ENCODE results near the gene XPR1.

The XPR1 gene

GRCh38 chr1:180919183-180919700 is 287.4 kb downstream of the XPR1 start:
- no peak for DNase-seq

GRCh38 chr1:180920193-180920592 is 288.4 kb downstream of the XPR1 start:
- no peak for DNase-seq

GRCh38 chr1:180920702-180921101 is 288.9 kb downstream of the XPR1 start:
- DNase-seq: peak; percentile 19

GRCh38 chr1:180921386-180921785 is 289.6 kb downstream of the XPR1 start:
- DNase-seq: no peak

GRCh38 chr1:180921891-180922630 is 290.2 kb downstream of the XPR1 start:
- DNase-seq: no peak

GRCh38 chr1:180922631-180923015 is 290.8 kb downstream of the XPR1 start:
- no peak for DNase-seq

- peak; percentile 58 for DNase-seq
Observed at GRCh38 chr1:180923021-180923841, 291.4 kb downstream of the XPR1 start.

GRCh38 chr1:180923887-180924286 is 292.1 kb downstream of the XPR1 start:
- DNase-seq: peak; percentile 76

- no peak for DNase-seq
Observed at GRCh38 chr1:180924939-180925338, 293.1 kb downstream of the XPR1 start.

- no peak for DNase-seq
Observed at GRCh38 chr1:180925471-180926051, 293.7 kb downstream of the XPR1 start.

GRCh38 chr1:180926164-180926981 is 294.6 kb downstream of the XPR1 start:
- peak; percentile 89 for DNase-seq

GRCh38 chr1:180927348-180927747 is 295.5 kb downstream of the XPR1 start:
- DNase-seq: no peak

- no peak for DNase-seq
Observed at GRCh38 chr1:180927841-180928240, 296.0 kb downstream of the XPR1 start.

- no peak for DNase-seq
Observed at GRCh38 chr1:180928331-180929230, 296.8 kb downstream of the XPR1 start.

GRCh38 chr1:180929389-180929788 is 297.6 kb downstream of the XPR1 start:
- no peak for DNase-seq

GRCh38 chr1:180930687-180931086 is 298.9 kb downstream of the XPR1 start:
- DNase-seq: no peak

GRCh38 chr1:180931529-180931928 is 299.7 kb downstream of the XPR1 start:
- no peak for DNase-seq

- DNase-seq: no peak
Observed at GRCh38 chr1:180932378-180932777, 300.6 kb downstream of the XPR1 start.

- DNase-seq: peak; percentile 50
Observed at GRCh38 chr1:180933141-180933540, 301.3 kb downstream of the XPR1 start.

- no peak for DNase-seq
Observed at GRCh38 chr1:180934563-180934962, 302.7 kb downstream of the XPR1 start.

GRCh38 chr1:180935326-180936109 is 303.7 kb downstream of the XPR1 start:
- no peak for DNase-seq

Data from hematopoietic multipotent progenitor cell treated with erythropoietin and hydrocortisone succinate and interleukin-3 and kit ligand, for 6 days (in vitro differentiated cells).